Measurements from ENCODE around the gene EFNA3.

The EFNA3 gene

DNA sequence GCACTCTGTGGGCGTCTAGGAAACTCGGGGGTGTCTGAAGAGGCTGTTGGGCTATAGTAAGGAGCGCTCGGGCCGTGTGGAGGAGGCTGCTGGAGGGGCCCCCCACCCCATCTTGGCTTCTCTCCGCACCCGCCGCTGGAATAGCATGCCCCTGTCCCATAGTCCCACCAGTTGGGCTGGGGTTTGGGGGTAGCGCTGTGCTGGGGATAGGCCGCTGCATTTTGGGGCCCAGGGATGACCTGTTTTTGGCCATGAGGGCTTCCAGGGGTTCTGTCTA is 511 bp downstream of the EFNA3 start:
- Histone ChIP-seq H2AFZ (ENCODE audit: low read depth, low read length, severe bottlenecking) (no peak overlapping the region), H3K9me3 (ENCODE audit: insufficient read depth, low read length) (no peaks in the 10 kb centered on the region), H3K9ac (ENCODE audit: low read length) (peak overlapping the region; percentile 29), H4K20me1 (ENCODE audit: low read depth, low read length) (no peaks in the 10 kb centered on the region), H3K36me3 (ENCODE audit: low read length) (no peaks in the 10 kb centered on the region), H3K27ac (ENCODE audit: low read depth, low read length) (no peak overlapping the region), H3K4me3 (ENCODE audit: insufficient read depth, low read length, poor library complexity, severe bottlenecking) (peak overlapping the region; percentile 44), H3K9me2 (replicated peaks; ENCODE audit: insufficient read depth, low read length) (no peaks in the 10 kb centered on the region), H3K4me2 (ENCODE audit: low read depth, low read length, poor library complexity, severe bottlenecking) (peak overlapping the region; percentile 73), H3K79me2 (ENCODE audit: insufficient read depth, low read length) (no peaks in the 10 kb centered on the region), H3F3A (ENCODE audit: insufficient read depth) (no peaks in the 10 kb centered on the region), H3K27me3 (ENCODE audit: low read length) (no peaks in the 10 kb centered on the region)
- TF ChIP-seq EZH2phosphoT487 (conservative IDR thresholded peaks at IDR 0.05; ENCODE audit: low read length): no peak
- TF ChIP-seq, protein P1, sequence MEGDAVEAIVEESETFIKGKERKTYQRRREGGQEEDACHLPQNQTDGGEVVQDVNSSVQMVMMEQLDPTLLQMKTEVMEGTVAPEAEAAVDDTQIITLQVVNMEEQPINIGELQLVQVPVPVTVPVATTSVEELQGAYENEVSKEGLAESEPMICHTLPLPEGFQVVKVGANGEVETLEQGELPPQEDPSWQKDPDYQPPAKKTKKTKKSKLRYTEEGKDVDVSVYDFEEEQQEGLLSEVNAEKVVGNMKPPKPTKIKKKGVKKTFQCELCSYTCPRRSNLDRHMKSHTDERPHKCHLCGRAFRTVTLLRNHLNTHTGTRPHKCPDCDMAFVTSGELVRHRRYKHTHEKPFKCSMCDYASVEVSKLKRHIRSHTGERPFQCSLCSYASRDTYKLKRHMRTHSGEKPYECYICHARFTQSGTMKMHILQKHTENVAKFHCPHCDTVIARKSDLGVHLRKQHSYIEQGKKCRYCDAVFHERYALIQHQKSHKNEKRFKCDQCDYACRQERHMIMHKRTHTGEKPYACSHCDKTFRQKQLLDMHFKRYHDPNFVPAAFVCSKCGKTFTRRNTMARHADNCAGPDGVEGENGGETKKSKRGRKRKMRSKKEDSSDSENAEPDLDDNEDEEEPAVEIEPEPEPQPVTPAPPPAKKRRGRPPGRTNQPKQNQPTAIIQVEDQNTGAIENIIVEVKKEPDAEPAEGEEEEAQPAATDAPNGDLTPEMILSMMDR (IDR thresholded peaks at IDR 0.05; ENCODE audit: insufficient read depth, low read length, poor library complexity, severe bottlenecking): no peak

GRCh38 chr1:155079487-155080311 is 1.1 kb downstream of the EFNA3 start:
- Histone ChIP-seq H3K36me3 (ENCODE audit: low read length) (no peaks in the 10 kb centered on the region), H3K4me2 (ENCODE audit: low read depth, low read length, poor library complexity, severe bottlenecking) (peak overlapping the region; percentile 73), H3F3A (ENCODE audit: insufficient read depth) (no peaks in the 10 kb centered on the region), H3K27ac (ENCODE audit: low read depth, low read length) (no peak overlapping the region), H4K20me1 (ENCODE audit: low read depth, low read length) (no peaks in the 10 kb centered on the region), H3K79me2 (ENCODE audit: insufficient read depth, low read length) (no peaks in the 10 kb centered on the region), H3K4me3 (ENCODE audit: insufficient read depth, low read length, poor library complexity, severe bottlenecking) (no peak overlapping the region), H3K9ac (ENCODE audit: low read length) (peak overlapping the region; percentile 29; the same call in 1 of the 2 replicates), H3K9me2 (replicated peaks; ENCODE audit: insufficient read depth, low read length) (no peaks in the 10 kb centered on the region), H3K9me3 (ENCODE audit: insufficient read depth, low read length) (no peaks in the 10 kb centered on the region), H2AFZ (ENCODE audit: low read depth, low read length, severe bottlenecking) (no peak overlapping the region), H3K27me3 (ENCODE audit: low read length) (no peaks in the 10 kb centered on the region)
- no peak for TF ChIP-seq EZH2phosphoT487 (conservative IDR thresholded peaks at IDR 0.05; ENCODE audit: low read length)
- TF ChIP-seq, protein P1 (IDR thresholded peaks at IDR 0.05; ENCODE audit: insufficient read depth, low read length, poor library complexity, severe bottlenecking): no peak

GRCh38 chr1:155080312-155081228 is 1.9 kb downstream of the EFNA3 start:
- Histone ChIP-seq H3K36me3 (ENCODE audit: low read length) (no peaks in the 10 kb centered on the region), H3K79me2 (ENCODE audit: insufficient read depth, low read length) (no peaks in the 10 kb centered on the region), H3K27me3 (ENCODE audit: low read length) (no peaks in the 10 kb centered on the region), H3K4me3 (ENCODE audit: insufficient read depth, low read length, poor library complexity, severe bottlenecking) (no peak overlapping the region), H3K27ac (ENCODE audit: low read depth, low read length) (no peak overlapping the region), H4K20me1 (ENCODE audit: low read depth, low read length) (no peaks in the 10 kb centered on the region), H3K9me2 (replicated peaks; ENCODE audit: insufficient read depth, low read length) (no peaks in the 10 kb centered on the region), H3K9me3 (ENCODE audit: insufficient read depth, low read length) (no peaks in the 10 kb centered on the region), H3F3A (ENCODE audit: insufficient read depth) (no peaks in the 10 kb centered on the region), H3K4me2 (ENCODE audit: low read depth, low read length, poor library complexity, severe bottlenecking) (peak overlapping the region; percentile 31), H2AFZ (ENCODE audit: low read depth, low read length, severe bottlenecking) (no peak overlapping the region), H3K9ac (ENCODE audit: low read length) (no peak overlapping the region)
- TF ChIP-seq EZH2phosphoT487 (conservative IDR thresholded peaks at IDR 0.05; ENCODE audit: low read length): no peak; the same call in 1 of the 2 replicates
- TF ChIP-seq, protein P1 (IDR thresholded peaks at IDR 0.05; ENCODE audit: insufficient read depth, low read length, poor library complexity, severe bottlenecking): no peak

Data from SU-DHL-6 (cell line).